NK-92 treated with Interleukin-12 subunit alpha and Interleukin-12 subunit beta, amount 100 ng/mL, for 24 hours (cell line): ENCODE measurements around the gene QSER1.

Experiments used
- DNase-seq: peaks from one replicate; lab custom pipeline; 2025; lab: John Stamatoyannopoulos, UW

Gene QSER1

DNA sequence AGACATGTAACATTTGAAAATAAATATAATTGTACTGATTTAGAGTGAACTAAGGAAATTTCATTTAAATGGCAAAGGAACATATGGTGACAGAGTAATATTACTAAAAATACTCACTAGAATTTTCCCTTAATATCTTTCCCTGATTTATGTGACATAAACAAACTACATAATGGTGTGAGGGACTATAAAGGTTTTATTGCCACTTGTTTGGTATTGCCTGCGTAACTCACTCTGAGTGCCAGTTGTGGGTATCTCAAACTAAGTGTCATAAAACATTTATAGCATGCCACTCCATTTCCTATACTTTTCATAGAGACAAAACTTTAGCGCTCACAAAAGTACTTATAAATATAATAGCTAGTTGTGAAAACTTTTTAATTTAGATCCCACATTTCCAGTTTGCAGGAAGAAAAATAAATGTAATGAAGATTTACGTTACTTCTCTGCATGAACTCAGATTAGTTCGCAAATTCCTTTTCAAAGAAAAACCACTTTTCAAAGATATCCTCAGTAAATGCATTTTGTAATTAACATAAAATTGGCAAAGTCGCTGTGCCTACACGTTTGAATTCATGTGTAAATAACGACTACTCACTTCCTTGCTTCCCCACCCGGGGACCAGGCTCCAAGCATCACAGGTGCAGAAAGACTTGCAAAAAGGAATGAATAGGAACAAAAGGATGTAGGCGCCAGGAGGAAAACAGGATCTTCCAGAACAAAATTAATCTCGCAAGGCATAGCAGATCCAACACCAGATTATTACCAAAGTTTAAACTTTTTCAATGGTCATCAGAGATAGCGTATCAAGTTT is 1.6 kb upstream of the QSER1 start:
- no peak for DNase-seq

DNA sequence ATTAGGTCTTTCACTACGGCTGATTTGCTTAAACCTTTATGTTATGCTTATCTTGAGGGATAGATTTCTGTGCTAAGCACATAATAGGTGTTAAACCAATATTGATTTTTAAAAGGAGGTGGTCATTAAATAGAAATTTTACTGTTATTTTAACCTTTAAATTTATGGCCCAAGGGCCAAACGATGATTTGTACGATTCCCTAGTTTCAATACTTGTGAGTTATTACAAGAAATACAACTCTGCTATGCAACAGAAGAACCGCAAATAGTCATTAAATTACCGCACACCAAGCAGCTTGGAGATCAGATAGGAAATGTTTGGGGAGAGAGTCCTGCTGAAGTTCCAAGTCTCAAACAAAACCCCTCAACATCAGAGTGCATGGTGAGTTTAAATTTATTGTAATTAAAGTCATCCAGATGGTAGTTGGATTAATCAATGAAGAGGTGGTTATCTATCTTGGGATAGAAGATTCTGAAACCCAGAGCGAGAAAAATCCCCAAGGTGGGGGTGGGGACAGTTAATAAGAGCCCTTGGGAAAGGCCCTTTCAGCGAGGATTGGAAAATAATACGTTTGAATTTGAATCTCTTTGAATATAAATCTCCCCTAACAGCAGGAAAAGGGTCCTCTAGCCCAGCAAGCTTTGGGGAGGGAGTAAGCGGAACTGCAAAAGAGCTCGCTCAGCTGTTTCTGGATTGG is 805 bp upstream of the QSER1 start:
- DNase-seq, result no peak

DNA sequence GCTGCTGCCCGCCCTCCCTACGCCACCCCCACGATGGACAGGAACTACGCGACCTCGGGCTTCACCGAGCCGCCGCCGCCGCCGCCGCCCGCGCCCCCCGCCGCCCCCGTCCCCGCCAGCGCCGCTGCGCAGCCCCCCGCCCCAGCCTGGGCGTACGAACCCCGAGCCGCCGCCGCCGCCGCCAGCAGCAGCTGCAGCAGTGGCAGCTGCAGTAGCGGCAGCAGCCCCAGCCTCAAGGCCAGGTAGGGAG is 407 bp downstream of the QSER1 start:
- DNase-seq, result no peak

DNA sequence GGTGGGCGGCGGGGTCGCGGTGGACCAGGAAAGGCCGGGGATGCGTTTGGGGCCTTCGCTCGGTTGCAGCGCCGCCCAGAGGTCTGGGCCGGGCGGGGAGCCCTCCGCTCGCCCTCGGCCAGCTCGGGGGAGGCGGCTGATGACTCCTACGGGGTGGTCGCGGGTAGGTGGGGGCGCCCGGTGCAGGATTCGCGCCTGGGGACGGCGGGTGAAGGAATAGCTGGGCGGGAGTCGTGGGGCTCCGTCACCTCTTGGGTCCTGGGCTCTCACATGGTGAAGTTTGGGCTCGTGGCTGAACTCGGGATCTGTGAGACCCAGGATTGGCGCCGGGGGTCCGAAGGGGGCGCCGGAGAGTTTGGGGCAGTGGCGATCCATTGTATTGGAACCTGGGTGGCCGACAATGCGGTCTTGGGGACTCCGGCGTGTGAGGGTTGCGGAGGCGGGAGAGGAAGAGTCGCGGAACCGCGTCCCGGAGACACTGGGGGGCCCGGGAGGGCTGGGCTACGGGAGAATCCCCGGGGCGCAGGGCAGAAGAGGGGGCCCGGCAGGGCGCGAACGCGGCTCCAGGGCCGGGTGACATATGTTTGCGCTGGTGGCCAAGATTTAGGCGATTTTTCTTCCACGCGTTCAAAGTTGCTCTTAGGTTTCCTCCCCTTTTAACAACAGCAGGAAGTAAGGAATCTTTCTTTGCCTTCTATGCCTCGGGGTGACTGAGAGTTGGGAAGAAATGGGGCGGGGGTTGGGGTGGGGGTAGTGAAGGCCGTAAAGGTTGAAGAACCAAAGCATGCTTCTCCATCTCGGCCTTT is 935 bp downstream of the QSER1 start:
- peak; percentile 53 for DNase-seq

DNA sequence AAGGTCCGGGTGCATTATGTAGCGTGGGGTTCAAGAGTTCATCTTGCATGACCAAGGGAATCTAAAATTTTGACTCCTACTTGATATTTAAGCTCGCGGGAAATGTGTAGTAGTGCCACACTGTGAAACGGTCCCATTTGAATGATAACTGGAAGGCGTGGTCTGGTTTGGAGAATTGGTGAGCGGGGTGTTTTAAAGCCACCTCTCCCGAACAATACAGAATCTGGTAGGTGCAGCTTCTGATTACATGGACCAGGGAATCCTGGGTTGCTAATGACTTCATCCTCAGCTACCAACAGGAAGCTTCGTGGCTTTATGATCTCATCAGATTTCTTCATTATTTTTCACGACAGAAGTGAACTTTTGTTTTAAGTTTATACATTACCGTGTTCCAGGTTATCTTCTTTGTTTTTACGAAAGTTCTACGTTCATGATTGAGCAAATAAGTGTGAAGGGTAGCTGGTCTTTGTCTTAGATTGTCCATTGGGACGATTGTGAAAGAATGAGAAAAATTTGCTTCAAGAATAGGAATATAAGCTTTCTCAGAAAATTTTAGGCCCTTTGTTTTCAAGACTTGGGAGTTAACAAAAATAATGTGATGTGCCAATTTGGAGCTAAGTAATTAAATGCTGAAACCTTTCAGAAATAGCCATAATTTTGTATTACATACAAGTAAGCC is 1.7 kb downstream of the QSER1 start:
- DNase-seq, result no peak

DNA sequence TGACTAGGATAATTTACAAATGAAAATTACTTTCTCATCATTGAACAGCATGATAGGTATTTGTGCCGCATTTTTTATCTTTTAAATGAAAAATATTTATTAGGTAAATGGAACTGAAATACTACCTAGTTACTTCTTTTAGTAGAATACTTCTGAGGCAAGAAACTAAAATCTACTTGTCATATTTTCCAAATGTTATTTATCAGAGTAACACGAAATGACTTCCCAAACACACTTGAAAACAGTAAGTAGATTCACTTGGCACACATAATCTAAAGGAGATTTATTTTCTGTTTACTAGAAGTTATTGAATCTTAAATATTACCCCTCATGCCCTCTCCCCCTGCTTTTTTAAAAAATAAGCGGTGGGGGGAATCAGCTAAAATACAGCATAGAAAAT is 2.3 kb downstream of the QSER1 start:
- DNase-seq, result no peak

DNA sequence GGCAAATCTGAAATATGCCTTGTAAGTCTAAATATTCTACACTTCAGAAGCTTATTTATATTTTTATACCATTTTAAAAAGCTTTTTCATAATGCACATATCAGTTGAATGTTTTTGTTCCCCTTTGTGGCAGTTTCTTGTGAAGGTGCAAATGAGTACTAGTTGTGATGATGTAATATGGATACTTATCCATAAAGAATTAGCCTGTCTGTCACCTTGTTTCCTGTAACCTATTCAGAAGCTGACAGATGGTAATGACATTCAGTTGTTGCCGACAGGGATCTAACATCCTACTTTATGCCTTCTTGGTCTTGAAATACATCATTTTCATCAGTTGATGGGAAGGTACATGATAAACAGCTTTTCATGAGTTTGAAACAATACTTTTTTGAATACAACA is 2.9 kb downstream of the QSER1 start:
- DNase-seq, result no peak

DNA sequence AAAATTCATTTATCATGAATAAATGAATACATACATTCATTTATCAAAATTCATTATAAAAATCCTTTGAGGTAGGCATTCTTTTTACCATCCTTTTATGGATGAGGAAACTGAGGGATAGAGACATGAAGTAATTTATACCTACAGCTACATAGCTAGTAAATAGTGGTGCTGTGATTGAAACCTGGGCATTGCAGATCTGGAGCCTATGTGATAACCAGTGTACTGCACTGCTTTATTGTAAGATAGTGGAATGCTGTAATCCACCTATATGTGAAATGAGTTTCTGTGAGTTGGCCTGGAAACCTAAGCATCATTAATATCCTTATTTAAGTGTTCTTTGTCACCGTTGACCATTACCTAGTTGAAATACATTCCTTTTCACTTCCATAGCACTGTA is 4.5 kb downstream of the QSER1 start:
- no peak for DNase-seq

DNA sequence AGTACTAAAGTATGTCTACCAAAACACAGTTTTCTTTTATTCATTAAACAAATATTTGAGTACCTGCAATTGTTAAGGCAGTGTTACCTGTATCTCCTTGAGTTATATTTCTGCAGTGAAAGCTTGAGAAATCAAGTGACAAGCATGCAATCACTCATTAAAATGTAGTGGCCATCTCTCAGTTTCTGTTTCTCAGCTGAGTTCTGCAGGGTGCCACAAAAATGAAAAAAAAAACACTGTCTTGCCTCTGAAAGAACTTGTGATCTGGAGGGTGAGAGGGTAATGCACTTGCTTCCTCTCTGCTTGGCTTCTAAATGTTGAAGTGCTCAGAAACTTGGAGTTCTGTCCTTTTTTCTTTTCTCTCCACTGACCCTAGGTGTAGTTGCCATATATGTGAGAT is 6.8 kb downstream of the QSER1 start:
- DNase-seq, result no peak

DNA sequence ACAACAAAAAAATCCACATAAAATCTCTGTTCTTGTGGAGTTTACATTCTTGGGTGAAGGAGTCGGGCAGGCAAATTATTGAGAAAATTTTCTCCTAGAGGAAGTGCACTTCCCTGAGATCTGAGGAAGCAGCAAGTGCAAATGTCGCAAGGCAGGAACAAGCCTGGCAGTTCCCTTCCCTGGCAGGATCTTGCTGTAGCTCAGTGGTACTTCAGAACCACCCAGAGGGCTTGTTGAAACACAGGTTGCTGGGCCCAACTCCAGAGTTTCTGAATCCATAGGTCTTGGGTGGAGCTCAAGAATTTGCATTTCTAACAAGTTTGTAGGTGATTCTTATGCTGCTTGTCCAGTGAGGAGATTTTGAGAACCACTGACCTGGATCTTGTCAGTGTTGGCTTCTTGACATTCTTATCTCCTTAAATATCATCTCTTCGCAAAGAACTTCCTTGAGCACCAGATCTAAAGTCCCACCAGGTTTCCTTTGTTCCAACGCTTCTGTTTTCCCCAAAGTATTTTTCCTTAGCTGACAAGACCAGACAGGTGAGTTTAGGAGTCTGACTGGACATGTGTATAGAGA is 9.6 kb downstream of the QSER1 start:
- no peak for DNase-seq

DNA sequence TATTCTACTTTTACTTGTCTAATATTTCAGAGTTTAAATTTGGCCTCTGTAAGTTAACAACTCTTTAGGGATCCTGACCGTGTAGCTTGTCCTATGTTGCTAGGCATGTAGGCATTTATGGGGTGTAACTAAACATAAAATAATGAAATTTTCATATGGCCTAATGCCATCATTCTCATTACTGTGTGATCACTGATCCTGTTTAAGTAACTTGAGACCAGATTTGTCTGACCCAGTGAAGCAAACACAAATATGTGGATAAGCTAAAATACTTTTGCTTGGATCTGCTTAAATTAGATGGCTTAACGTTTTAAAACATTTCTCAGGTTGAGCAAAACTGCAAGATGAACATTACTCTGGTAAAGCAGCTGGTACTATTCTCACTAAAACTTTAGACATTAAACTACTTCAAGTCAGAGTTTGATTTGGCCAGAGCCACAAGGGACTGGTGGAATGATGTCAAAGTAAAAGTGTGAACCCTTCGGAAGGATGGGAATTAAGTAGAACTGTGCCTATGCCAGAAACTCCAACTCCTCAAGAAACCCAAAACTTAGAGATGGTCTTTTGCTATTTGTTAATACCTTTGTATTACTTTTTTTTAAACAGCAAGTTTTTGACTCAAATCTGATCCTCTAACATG is 12.5 kb downstream of the QSER1 start:
- DNase-seq, result no peak

DNA sequence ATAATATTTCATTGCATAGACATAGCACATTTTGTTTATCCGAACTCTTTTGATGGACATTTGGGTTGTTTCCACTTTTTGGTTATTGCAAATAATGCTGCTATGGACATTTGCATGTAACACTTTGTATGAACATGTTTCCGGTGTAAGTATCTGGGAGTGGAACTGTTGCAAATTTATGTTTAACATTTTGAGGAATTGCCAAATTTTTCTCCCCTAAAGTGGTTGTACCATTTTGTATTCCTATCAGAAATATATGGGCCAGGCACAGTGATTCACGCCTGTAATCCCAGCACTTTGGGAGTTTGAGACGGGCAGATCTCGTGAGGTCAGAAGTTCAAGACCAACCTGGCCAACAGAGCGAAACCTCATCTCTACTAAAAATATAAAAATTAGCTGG is 16.0 kb downstream of the QSER1 start:
- DNase-seq, result no peak

DNA sequence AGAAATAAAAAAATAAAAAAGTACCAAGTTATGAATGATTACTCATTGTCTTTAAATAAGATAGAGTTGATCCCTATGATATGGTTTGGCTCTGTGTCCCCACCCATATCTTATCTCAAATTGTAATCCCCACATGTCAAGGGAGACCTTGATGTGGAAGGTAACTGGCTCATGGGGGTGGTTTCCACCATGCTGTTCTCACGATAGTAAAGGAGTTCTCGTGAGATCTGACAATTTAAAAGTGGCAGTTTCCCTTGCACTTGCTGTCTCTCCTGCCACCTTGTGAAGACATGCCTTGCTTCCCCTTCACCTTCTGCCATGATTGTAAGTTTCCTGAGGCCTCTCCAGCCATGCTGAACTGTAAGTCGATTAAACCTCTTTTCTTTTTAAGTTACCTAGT is 18.8 kb downstream of the QSER1 start:
- no peak for DNase-seq

DNA sequence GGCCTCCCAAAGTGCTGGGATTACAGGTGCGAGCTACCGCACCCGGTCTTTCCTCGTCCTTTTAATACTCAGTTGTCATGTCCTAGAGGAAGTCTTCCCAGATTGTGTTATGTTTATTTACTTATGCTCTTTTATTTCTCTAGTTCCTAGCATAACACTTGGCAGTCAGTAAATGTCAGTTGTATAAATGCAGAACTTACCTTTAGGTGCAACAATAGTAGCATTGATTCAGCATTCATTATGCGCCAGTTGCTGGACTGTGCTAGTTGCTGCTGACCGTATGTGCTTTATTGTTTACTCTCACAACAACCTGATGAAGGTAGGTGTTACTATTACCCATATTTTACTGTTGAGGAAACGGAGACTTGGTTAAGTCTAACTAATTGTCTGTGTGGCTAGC is 20.8 kb downstream of the QSER1 start:
- no peak for DNase-seq

DNA sequence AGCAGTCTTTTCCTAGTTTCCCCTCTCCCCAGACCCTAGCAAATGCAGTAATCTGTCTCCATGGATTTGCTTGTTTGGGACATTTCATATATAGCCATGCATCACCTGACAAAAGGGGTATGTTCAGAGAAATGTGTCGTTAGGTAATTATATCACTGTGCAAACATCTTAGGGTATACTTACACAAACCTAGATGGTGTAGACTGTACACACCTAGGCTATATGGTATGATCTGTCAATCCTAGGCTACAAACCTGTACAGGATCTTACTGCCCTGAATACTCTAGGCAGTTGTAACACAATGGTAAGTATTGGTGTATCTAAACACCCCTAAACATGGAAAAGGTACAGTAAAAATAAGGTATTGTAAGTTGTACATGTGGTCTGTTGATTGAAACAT is 23.8 kb downstream of the QSER1 start:
- DNase-seq, result no peak

DNA sequence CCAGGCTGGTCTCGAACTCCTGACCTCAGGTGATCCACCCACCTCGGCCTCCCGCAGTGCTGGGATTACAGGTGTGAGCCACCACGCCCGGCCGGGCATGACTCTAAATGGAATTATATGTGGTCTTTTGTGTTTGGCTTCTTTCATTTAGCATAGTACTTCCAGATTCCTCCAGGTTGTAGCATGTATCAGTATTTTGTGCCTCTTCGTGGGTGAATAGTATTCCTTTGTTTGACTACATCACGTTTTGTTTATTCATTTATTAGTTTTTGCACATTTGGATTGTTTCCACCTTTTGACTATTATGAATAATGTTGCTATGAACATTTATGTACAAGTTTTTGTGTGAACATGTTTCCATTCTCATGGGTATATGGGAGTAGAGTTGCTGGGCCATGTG is 24.4 kb downstream of the QSER1 start:
- DNase-seq, result no peak

DNA sequence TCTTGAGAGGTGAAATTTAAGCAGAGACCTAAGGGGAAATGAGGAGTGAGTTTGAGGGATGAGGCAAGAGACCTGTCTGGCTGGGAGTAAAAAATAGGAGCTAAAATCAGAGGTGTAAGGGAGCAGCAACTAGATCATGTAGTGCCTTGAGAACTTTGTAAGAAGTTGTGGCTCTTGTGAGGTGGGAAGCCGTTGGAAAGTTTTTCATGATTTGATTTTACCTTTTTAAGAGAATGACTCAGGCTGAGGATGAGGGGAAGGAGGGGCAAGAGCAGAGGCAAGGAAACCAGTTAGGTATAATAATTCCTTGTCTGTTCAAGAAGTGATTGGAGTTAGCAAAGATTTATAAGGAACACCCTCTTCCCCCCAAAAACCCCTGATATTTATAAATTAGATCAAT is 25.8 kb downstream of the QSER1 start:
- no peak for DNase-seq

DNA sequence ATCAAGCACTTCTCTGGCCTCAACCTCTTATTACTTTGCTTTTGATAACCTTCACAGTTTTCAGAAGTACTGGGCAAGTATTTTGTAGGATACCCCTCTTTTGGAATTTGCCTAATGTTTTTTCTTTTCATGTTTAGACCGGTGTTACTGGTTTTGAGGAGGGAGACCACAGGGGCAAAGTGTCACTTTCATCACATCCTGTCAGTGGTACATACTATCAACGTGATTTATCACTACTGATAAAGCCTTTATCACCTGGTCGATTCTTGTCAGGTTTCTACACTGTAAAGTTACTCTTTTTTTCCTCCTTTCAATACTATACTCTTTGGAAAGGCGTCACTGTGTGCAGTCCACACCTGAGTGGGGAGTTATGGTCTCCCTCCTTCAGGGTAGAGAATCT is 26.7 kb downstream of the QSER1 start:
- DNase-seq, result no peak

DNA sequence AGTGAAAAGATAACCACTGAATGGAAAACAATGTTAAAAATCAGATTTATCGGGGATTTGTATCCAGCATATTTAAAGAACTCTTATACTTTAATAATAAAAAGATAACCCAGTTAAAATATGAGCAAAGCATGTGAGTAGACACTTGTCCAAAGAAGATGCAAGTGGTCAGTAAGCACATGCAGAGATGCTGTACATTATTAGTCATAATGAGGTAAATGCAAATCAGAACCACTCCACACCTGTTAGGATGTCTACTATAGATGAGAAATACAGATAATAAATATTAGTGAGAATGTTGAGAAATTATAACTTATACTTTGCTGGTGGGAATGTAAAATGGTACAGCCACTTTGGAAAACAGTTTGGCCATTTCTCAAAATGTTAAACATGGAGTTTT is 28.0 kb downstream of the QSER1 start:
- no peak for DNase-seq

DNA sequence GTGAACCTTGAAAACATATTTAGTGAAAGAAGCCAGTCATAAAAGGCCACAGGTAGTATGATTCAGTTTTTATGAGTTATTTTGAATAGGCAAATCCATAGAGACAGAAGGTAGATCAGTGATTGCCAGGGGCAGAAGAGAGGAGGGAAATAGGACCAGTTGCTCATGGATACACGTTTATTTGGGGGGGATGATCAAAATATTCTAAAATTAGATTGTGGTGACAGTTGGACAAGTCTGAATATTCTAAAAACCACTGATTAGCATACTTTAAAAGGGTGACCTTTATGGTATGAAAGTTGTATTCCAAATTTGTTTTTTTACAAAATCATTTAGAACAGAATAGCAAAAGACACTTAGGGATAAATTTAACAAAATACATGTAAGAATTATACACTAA is 28.6 kb downstream of the QSER1 start:
- no peak for DNase-seq

DNA sequence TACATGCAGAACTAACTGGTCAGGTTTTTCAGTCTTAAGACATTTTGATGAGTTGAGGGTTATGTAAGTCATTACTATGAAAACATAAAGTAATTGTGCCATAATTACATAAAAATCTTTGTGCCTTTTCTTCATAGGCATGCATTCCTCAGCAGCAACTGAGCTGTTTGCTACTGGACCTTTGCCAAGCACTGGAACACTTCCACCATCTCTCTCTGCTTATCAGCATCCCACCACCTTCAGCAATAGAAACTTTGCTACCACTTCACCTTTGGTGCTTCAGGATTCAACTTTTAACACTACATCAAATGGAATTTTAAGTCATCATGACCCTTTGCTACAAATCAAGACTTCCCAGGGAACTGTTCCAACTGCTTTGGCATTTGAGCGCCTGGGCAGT is 39.0 kb downstream of the QSER1 start:
- no peak for DNase-seq

DNA sequence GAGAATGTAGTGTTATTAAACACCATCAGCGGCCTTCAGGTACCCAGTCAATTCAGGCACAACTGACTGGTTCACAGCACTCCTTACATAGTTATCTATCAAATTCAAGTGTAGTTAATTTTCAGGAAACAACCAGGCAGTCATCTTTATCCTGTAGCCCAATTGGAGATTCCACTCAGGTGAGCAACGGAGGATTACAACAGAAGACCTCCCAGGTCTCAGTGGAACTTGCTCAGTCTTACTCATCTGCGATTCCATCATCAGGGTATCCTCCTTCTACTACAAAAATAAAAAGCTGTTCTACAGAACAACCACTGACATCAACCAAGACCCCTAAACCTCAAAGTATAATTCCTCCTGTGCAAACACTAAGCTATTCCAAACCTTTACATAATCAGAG is 39.6 kb downstream of the QSER1 start:
- no peak for DNase-seq
